CD4-positive, CD25-positive, alpha-beta regulatory T cell (primary cell): ENCODE measurements around the gene TLCD1. TPM values are rescaled to one million over a fixed set of nuclear protein-coding genes. Genes with fewer than 3 reads are reported as not detected.

Experiments
- ATAC-seq, 2 donors: fragments of 150-1000 bp; cut with Tn5 transposase; one replicate each; pipeline ENCODE4 v1.10.0; 2021; ENCODE audit warnings: low read depth in 2 of 2, moderate number of reproducible peaks in 2 of 2, moderate library complexity in 1 of 2
- DNase-seq, 3 donors: peaks; one replicate each; pipeline versions ENCODE4 v3.0.0 to v3.0.0-alpha.2; 2012 to 2022; ENCODE audit warnings: mixed read lengths in 1 of 3
- H3K27ac ChIP-seq: one replicate; pipeline ENCODE4 v1.7.0; 2013; ENCODE audit warnings: mild to moderate bottlenecking, low read length; ENCODE audit not compliant: insufficient read depth, poor library complexity, severe bottlenecking
- H3K27me3 ChIP-seq: one replicate; pipeline ENCODE4 v1.7.0; 2013; ENCODE audit warnings: low read length; ENCODE audit not compliant: control insufficient read depth, insufficient read depth
- H3K36me3 ChIP-seq: one replicate; pipeline ENCODE4 v1.7.0; 2013; ENCODE audit warnings: mild to moderate bottlenecking, low read length, moderate library complexity; ENCODE audit not compliant: control insufficient read depth, insufficient read depth
- H3K4me1 ChIP-seq: 2 replicates; pipeline ENCODE4 v1.7.0; 2013; ENCODE audit warnings: mild to moderate bottlenecking, low read length; ENCODE audit not compliant: insufficient read depth, control insufficient read depth, poor library complexity, severe bottlenecking
- H3K4me3 ChIP-seq: one replicate; pipeline ENCODE4 v1.7.0; 2013; ENCODE audit warnings: low read depth, mild to moderate bottlenecking, low read length, moderate library complexity
- H3K9me3 ChIP-seq, 2 experiments: 1 replicate in 1 of 2; 2 replicates in 1 of 2; pipeline ENCODE4 v1.7.0; 2013; ENCODE audit warnings: low read length in 2 of 2, mild to moderate bottlenecking in 1 of 2, moderate library complexity in 1 of 2; ENCODE audit not compliant: control insufficient read depth in 2 of 2
- H3K27ac Mint-ChIP-seq, 3 donors: one replicate each; pipeline ENCODE4 v1.8.0; 2020 to 2022; ENCODE audit warnings: mild to moderate bottlenecking in 3 of 3, mixed read lengths in 3 of 3, moderate library complexity in 2 of 3
- H3K27me3 Mint-ChIP-seq: one replicate; pipeline ENCODE4 v1.8.0; 2022; ENCODE audit warnings: mild to moderate bottlenecking, mixed read lengths
- H3K36me3 Mint-ChIP-seq: one replicate; pipeline ENCODE4 v1.8.0; 2020; ENCODE audit warnings: mixed read lengths
- H3K4me1 Mint-ChIP-seq, 4 donors: one replicate each; pipeline ENCODE4 v1.8.0; 2020 to 2022; ENCODE audit warnings: mixed read lengths in 4 of 4, mild to moderate bottlenecking in 1 of 4
- H3K4me3 Mint-ChIP-seq, 4 donors: one replicate each; pipeline ENCODE4 v1.8.0; 2020 to 2022; ENCODE audit warnings: mild to moderate bottlenecking in 4 of 4, mixed read lengths in 4 of 4, moderate library complexity in 3 of 4
- H3K9me3 Mint-ChIP-seq, 7 donors: one replicate each; pipeline ENCODE4 v1.8.0; 2020 to 2022; ENCODE audit warnings: mixed read lengths in 7 of 7, mild to moderate bottlenecking in 3 of 7, moderate library complexity in 2 of 7
- polyA plus RNA-seq, 4 donors: library from polyadenylated mRNA; unstranded; fragments of 300-500 nt; fragmentation: Illumina TruSeq; gene quantifications; one replicate each; pipeline ENCODE4 v1.2.3, GENCODE V29; 2021
- total RNA-seq: library from RNA; stranded (reverse); gene quantifications from one replicate; pipeline ENCODE4 v1.2.3, GENCODE V29; 2022

Gene TLCD1
- total and polyA plus RNA-seq, 5 donors from 2014 or later = 1.3 TPM; not detected in 4

DNA sequence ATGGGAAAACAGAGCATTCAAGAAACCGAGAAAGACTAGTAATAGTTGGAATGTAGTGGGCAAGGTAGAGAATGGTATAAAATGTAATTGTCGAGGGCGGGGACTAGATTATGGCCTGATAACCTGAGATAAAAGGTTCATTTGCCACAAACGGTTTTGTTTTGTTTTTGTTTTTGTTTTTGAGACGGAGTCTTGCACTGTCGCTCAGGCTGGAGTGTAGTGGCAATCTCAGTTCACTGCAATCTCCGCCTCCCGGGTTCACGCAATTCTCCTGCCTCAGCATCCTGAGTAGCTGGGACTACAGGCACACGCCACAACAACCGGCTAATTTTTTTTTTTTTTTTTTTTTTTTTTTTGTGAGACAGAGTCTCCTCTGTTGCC lies 3.9 kb upstream of the TLCD1 start:
- Mint-ChIP-seq H3K27me3 (peaks cover 4% of the 10 kb centered on the region), H3K27ac (peak overlapping the region in 1 of 3 donors; percentile 8), H3K4me1 (peaks cover 10 to 38% (median 23%) of the 10 kb centered on the region in 4 donors), H3K36me3 (peaks cover under 1% of the 10 kb centered on the region), H3K9me3 (no peaks in the 10 kb centered on the region), H3K4me3 (peak overlapping the region in 2 of 4 donors; percentile 82 to 93)
- peaks cover 31% of the 10 kb centered on the region for H3K4me1 ChIP-seq
- H3K27ac ChIP-seq = no peak overlapping the region
- no peaks in the 10 kb centered on the region for H3K9me3 ChIP-seq
- peaks cover 2% of the 10 kb centered on the region for H3K36me3 ChIP-seq
- no peak overlapping the region for H3K4me3 ChIP-seq
- no peak for ATAC-seq
- no peaks in the 10 kb centered on the region for H3K27me3 ChIP-seq
- DNase-seq = no peak

DNA sequence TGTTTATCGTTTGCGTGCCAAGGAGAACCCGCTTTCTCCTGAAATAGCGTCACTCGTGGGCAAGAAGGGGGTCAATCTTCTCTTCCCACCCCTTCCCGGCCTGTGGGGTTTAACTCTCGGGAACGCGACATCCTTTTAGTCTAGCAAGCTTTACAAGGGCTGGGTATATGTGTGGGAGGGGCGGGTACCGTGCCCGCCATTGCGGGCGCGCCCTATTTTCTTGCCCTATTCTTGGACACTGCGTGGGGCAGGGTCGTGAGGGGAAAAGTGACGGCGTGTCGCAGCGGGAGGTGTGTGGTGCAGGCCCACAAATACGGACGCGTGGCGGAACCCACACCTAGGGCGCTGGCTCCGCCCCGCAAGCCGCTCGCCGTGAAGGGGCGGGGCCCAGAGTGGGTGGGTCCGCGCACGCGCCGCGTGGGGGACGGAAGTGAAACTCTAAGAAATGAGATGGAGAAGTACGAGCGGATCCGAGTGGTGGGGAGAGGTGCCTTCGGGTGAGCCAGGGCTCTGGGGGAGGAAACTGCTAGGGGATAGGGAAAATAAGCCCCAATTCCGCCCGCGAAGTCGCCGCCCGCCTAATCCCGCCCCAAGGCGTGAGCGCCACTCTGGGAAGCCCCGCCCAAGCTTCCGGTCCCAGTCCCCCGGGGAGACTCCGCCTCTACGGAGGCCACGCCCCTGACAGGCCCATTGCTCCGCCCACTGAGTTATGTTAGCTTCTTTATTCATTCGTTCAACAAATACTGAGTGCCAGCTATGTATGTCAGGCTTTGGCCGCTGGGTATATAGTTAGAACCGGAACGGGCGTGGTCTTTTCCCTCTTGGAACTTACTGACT lies 2.5 kb upstream of the TLCD1 start, which contains the start of gene NEK8:
NEK8 (plus strand) TSS at position 425 of the 837 bp plus-strand sequence; CDS start at position 451, 26 bp downstream.
- Mint-ChIP-seq H3K9me3 (no peaks in the 10 kb centered on the region), H3K36me3 (peaks cover 14% of the 10 kb centered on the region), H3K4me1 (peaks cover 10 to 49% (median 30%) of the 10 kb centered on the region in 4 donors), H3K27ac (peak within 1 kb of the TSS; percentile 98 to 100 (median 98)), H3K27me3 (peaks cover 4% of the 10 kb centered on the region), H3K4me3 (peak within 1 kb of the TSS; percentile 93 to 100 (median 97))
- H3K36me3 ChIP-seq = peaks cover 15% of the 10 kb centered on the region
- peak within 1 kb of the TSS; percentile 100 for H3K27ac ChIP-seq
- ATAC-seq = peak; percentile 61 to 67
- no peaks in the 10 kb centered on the region for H3K9me3 ChIP-seq
- peak within 1 kb of the TSS; percentile 84 for H3K4me3 ChIP-seq
- peak; percentile 92 to 98 (median 95) for DNase-seq
- no peaks in the 10 kb centered on the region for H3K27me3 ChIP-seq
- H3K4me1 ChIP-seq = peaks cover 32% of the 10 kb centered on the region

DNA sequence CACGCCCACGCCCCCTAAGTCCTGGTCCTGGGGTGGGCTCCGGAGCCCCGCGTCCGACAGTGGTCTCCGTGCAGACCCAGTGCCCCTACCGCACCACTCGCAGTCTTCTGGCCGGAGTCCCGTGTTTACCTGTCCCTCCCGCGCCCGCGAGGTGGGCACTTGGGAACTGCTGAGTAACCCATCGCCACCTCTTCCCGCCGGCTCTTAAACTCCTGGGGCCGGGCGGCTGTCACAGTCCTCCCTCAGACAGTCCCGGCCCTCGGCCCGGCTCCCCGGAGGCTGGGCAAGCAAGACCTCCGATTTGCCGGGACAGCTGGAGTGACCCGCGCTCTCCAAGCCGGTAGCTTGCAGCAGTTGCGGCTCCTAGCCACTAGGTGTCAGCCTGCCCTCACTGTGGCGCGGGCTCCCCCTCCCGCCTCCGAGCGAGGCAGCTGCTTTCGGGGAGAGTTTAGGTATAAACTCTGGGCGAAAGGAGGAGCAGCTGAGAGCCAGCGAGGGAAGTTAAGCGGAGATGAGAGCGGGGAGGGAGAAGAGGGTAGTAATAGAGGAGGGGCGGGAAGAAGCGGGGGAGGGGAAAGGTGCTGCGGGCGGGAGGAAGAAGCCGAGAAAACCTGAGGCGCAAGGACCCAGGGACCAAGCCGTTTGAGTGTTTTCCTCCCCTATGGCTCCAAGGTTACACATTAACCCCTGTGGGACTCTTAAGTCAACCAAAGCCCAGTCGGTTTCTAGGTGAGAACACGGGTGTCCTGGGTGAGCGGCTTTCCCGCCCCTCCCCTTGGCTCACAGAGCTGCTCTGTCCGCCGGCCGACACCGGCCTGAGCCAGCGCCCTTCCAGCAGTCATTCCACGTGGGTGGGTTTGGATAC lies 826 bp upstream of the TLCD1 start:
- Histone ChIP-seq H3K27me3 (no peaks in the 10 kb centered on the region), H3K4me1 (peaks cover 45% of the 10 kb centered on the region), H3K9me3 (no peaks in the 10 kb centered on the region), H3K36me3 (peaks cover 30% of the 10 kb centered on the region), H3K4me3 (peak overlapping the region; percentile 84), H3K27ac (peak overlapping the region; percentile 100)
- DNase-seq (peak; percentile 83 to 91 (median 89)), ATAC-seq (peak; percentile 52 to 53)
- Mint-ChIP-seq H3K4me1 (peaks cover 10 to 62% (median 35%) of the 10 kb centered on the region in 4 donors), H3K36me3 (peaks cover 27% of the 10 kb centered on the region), H3K4me3 (peak overlapping the region; percentile 93 to 100 (median 97)), H3K27ac (peak overlapping the region; percentile 82 to 100 (median 98)), H3K27me3 (peaks cover 4% of the 10 kb centered on the region), H3K9me3 (no peaks in the 10 kb centered on the region)

GRCh38 chr17:28725660-28726225 lies 290 bp downstream of the TLCD1 start:
- Histone ChIP-seq H3K27me3 (no peaks in the 10 kb centered on the region), H3K27ac (peak overlapping the region; percentile 45), H3K4me1 (peaks cover 56% of the 10 kb centered on the region), H3K4me3 (peak overlapping the region; percentile 7), H3K36me3 (peaks cover 34% of the 10 kb centered on the region), H3K9me3 (no peaks in the 10 kb centered on the region)
- Mint-ChIP-seq H3K27me3 (peaks cover 4% of the 10 kb centered on the region), H3K9me3 (no peaks in the 10 kb centered on the region), H3K4me3 (peak overlapping the region; percentile 82 to 99 (median 92)), H3K36me3 (peaks cover 34% of the 10 kb centered on the region), H3K4me1 (peaks cover 10 to 73% (median 38%) of the 10 kb centered on the region in 4 donors), H3K27ac (peak overlapping the region; percentile 76 to 83 (median 80))
- DNase-seq = peak in 2 of 3 donors; percentile 35 to 65
- ATAC-seq = peak in 1 of 2 donors; percentile 0

- H3K4me3 ChIP-seq = no peak overlapping the region
Measured at GRCh38 chr17:28725166-28725659, 820 bp downstream of the TLCD1 start.

DNA sequence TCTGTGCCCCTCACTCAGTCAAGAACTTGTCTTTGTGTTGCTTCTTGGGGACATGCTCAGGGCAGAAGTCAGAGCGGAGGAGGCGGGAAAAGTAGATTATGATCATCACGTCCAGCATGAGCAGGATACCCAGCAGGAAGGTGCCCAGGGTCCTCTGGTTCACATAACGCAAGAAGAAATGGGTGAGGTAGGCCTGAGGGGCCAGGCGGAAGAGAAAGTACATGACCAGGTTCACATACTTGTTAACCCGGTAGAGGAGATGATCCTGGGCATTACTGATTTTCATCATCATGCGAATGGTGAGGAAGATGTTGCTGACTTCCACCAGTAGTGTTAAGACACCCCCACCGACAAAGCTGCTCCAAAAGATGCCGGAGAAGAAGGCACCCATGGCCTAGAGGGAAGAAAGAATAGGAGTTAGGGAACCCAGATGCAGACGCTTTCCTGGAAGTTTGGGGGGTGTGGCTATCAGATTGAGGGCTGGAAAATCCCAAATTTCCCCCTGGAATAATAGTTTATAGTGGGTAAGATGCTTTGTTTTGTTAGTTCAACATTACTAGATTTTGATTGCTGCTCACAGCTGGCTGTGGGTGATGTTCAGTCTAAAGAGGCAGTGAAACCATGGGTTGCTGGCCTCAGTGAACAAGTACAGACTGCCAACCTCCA lies 1.4 kb downstream of the TLCD1 start:
- Histone ChIP-seq H3K27ac (peak overlapping the region; percentile 45), H3K4me1 (peaks cover 61% of the 10 kb centered on the region), H3K36me3 (peaks cover 34% of the 10 kb centered on the region), H3K9me3 (no peaks in the 10 kb centered on the region), H3K27me3 (no peaks in the 10 kb centered on the region), H3K4me3 (no peak overlapping the region)
- peaks cover 8% of the 10 kb centered on the region for H3K27me3 Mint-ChIP-seq
- peak overlapping the region; percentile 82 to 99 (median 92) for H3K4me3 Mint-ChIP-seq
- no peaks in the 10 kb centered on the region for H3K9me3 Mint-ChIP-seq
- H3K36me3 Mint-ChIP-seq = peaks cover 44% of the 10 kb centered on the region
- ATAC-seq (no peak), DNase-seq (no peak)
- H3K4me1 Mint-ChIP-seq = peaks cover 10 to 81% (median 40%) of the 10 kb centered on the region in 4 donors
- peak overlapping the region; percentile 48 to 76 (median 75) for H3K27ac Mint-ChIP-seq

More at GRCh38 chr17:28725166-28725659, 820 bp downstream of the TLCD1 start:
- H3K27ac ChIP-seq = peak overlapping the region; percentile 45
- Mint-ChIP-seq H3K4me3 (peak overlapping the region; percentile 82 to 99 (median 92)), H3K9me3 (no peaks in the 10 kb centered on the region), H3K36me3 (peaks cover 39% of the 10 kb centered on the region), H3K27me3 (peaks cover 4% of the 10 kb centered on the region), H3K4me1 (peaks cover 10 to 79% (median 40%) of the 10 kb centered on the region in 4 donors), H3K27ac (peak overlapping the region; percentile 76 to 83 (median 80))
- H3K9me3 ChIP-seq = no peaks in the 10 kb centered on the region
- H3K36me3 ChIP-seq = peaks cover 34% of the 10 kb centered on the region
- H3K4me1 ChIP-seq = peaks cover 61% of the 10 kb centered on the region
- DNase-seq (peak in 1 of 3 donors; percentile 32), ATAC-seq (no peak)
- H3K27me3 ChIP-seq = no peaks in the 10 kb centered on the region
